RWPE1 (cell line): ENCODE data around the gene OR2L13.
"Not testable (repeated sequence)": the region's sequence is repeated elsewhere in the genome, so short reads cannot be mapped to it uniquely, and the experiment has no call there.

Experiments used
- CTCF ChIA-PET: fragments of 350-600 bp; sonication (Branson Sonifier 250); formaldehyde crosslinking; extraction: SDS; loops from one replicate; lab custom pipeline; 2021; lab: Yijun Ruan, JAX
- POLR2A ChIA-PET: fragments of 400-600 bp; formaldehyde crosslinking; extraction: SDS; loops from one replicate; lab custom pipeline; 2020; ENCODE audit warnings: antibody characterized with exemption; ENCODE audit not compliant: low non-redundant PET; lab: Yijun Ruan, JAX
- DNase-seq: peaks from one replicate; pipeline ENCODE4 v3.0.0; 2012; ENCODE audit warnings: low spot score
- H3K27ac ChIP-seq: fragments of 450-650 bp; 2 replicates; pipeline ENCODE4 v1.5.1; 2017
- TF ChIP-seq, protein P1 (sequence below): fragments of 450-650 bp; conservative IDR thresholded peaks from 2 replicates; pipeline ENCODE4 v1.5.1; 2017; ENCODE audit warnings: low read depth, mild to moderate bottlenecking

OR2L13 gene

GRCh38 chr1:248065071-248065470 is 29.9 kb upstream of the OR2L13 start:
- ChIA-PET POLR2A (no interaction called here), CTCF (no interaction called here)
- DNase-seq = no peak
- H3K27ac ChIP-seq = no peak overlapping the region
- TF ChIP-seq, protein P1, sequence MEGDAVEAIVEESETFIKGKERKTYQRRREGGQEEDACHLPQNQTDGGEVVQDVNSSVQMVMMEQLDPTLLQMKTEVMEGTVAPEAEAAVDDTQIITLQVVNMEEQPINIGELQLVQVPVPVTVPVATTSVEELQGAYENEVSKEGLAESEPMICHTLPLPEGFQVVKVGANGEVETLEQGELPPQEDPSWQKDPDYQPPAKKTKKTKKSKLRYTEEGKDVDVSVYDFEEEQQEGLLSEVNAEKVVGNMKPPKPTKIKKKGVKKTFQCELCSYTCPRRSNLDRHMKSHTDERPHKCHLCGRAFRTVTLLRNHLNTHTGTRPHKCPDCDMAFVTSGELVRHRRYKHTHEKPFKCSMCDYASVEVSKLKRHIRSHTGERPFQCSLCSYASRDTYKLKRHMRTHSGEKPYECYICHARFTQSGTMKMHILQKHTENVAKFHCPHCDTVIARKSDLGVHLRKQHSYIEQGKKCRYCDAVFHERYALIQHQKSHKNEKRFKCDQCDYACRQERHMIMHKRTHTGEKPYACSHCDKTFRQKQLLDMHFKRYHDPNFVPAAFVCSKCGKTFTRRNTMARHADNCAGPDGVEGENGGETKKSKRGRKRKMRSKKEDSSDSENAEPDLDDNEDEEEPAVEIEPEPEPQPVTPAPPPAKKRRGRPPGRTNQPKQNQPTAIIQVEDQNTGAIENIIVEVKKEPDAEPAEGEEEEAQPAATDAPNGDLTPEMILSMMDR = no peak

- DNase-seq = no peak
- CTCF ChIA-PET = no interaction called here
- H3K27ac ChIP-seq = no peak overlapping the region
- POLR2A ChIA-PET = no interaction called here
- TF ChIP-seq, protein P1 = no peak
Observed at GRCh38 chr1:248065604-248066003, 29.4 kb upstream of the OR2L13 start.

DNA sequence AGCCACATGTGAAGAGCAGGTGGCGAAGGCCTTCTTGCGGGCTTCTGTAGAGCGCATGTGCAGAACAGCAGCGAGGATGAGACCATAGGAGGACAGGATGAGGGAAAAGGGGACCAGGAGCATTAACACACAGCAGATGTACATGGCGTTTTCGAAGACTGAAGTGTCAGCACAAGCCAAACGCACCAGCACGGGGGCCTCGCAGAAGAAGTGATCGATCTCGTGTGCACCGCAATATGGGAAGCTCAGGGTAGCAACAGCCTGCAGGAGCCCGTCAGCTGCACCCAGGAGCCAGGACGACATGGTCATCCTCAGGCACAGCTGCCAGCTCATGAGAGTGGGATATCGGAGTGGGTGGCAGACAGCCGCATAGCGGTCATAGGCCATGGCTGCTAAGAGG is 11.1 kb upstream of the OR2L13 start:
- DNase-seq, H3K27ac ChIP-seq, CTCF ChIA-PET, POLR2A ChIA-PET: not testable (repeated sequence)

DNA sequence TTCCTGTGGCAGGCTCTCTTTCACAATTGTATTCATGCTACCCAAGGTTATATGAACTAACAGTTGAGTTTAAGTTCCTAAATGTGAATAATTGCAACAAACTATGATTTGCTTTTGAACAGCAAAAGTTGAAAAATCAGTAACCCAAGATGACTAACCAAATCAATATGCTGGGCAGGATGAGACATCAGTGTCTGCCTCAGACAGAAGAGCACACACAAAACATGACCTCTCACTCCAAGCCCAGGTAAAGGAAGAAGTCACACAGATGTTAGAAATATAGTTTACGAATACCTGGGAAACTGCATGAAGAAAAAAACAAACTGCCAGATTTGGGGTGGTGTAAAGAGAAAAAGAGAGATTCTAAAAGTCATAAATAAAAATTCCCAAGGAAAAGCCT is 3.5 kb downstream of the OR2L13 start:
- ChIA-PET CTCF (no interaction called here), POLR2A (no interaction called here)

GRCh38 chr1:248102847-248103246 is 7.9 kb downstream of the OR2L13 start:
- DNase-seq = no peak
- ChIA-PET CTCF (no interaction called here), POLR2A (no interaction called here)
- no peak overlapping the region for H3K27ac ChIP-seq
- TF ChIP-seq, protein P1 = no peak

More for the DNA sequence above, 3.5 kb downstream of the OR2L13 start:
- no peak overlapping the region for H3K27ac ChIP-seq
- no peak for DNase-seq
- TF ChIP-seq, protein P1 = no peak

DNA sequence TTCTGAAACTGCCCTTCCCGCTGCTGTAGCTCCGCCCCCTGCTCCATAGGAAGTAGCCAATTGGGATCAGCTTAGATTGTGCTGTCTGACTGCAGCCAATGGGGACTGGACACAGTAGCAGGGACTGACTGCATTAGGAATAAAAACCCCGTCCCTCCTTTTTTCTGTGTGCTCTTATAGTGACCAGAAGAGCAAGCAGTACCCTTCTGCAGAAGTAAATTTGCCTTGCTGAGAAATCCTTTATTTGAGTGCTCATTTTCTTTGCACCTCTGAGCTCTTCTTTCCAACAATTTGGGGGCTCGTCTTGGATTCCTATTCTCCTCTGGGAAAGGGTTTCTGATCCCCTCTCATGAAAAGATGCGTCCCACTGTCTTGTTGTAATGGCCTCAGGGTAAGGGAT is 16.2 kb downstream of the OR2L13 start:
- H3K27ac ChIP-seq = no peak overlapping the region
- DNase-seq = no peak
- ChIA-PET CTCF (no interaction called here), POLR2A (no interaction called here)
- TF ChIP-seq, protein P1 = no peak

GRCh38 chr1:248114890-248115289 is 19.9 kb downstream of the OR2L13 start:
- DNase-seq = no peak
- POLR2A ChIA-PET = no interaction called here
- no peak overlapping the region for H3K27ac ChIP-seq
- TF ChIP-seq, protein P1 = no peak
- CTCF ChIA-PET = no interaction called here
